HG02840 (cell line): Measurements from ENCODE around the gene CDC34.
A peak's percentile ranks its signal among the peaks of the same experiment; 100 is the strongest.

ENCODE experiments used
- ATAC-seq: cut with Tn5 transposase; IDR thresholded peaks from one replicate; pipeline ENCODE4 v1.9.1; 2021; ENCODE audit warnings: mild to moderate bottlenecking, moderate library complexity, moderate number of reproducible peaks; ENCODE audit not compliant: unreplicated experiment, low FRiP score

CDC34 gene

GRCh38 chr19:531753-532560, at the start of gene CDC34:
Gene CDC34 (plus strand): TSS chr19:531760. CDS start chr19:531932, 172 bp downstream.
- peak; percentile 50 for ATAC-seq

GRCh38 chr19:482186-483041, 49.1 kb upstream of the CDC34 start:
- ATAC-seq: no peak

- ATAC-seq: no peak
These were observed 48.1 kb upstream of the CDC34 start for GRCh38 chr19:483332-484072.

- ATAC-seq: no peak
These were observed 47.1 kb upstream of the CDC34 start for GRCh38 chr19:484494-484893.

- no peak for ATAC-seq
These were observed 46.5 kb upstream of the CDC34 start for GRCh38 chr19:485077-485476.

GRCh38 chr19:485583-486236, 45.9 kb upstream of the CDC34 start:
- ATAC-seq: no peak

- ATAC-seq: peak; percentile 83
These were observed 42.8 kb upstream of the CDC34 start for GRCh38 chr19:488505-489417.

- no peak for ATAC-seq
These were observed 42.0 kb upstream of the CDC34 start for GRCh38 chr19:489418-490196.

- ATAC-seq: no peak
These were observed 40.3 kb upstream of the CDC34 start for GRCh38 chr19:491146-491741.

GRCh38 chr19:492091-492531, 39.4 kb upstream of the CDC34 start:
- ATAC-seq: no peak

- ATAC-seq: no peak
These were observed 38.0 kb upstream of the CDC34 start for GRCh38 chr19:493391-494170.

GRCh38 chr19:494171-495080, 37.1 kb upstream of the CDC34 start:
- no peak for ATAC-seq

GRCh38 chr19:495081-495401, 36.5 kb upstream of the CDC34 start:
- no peak for ATAC-seq

- no peak for ATAC-seq
These were observed 36.0 kb upstream of the CDC34 start for GRCh38 chr19:495402-496111.

GRCh38 chr19:496112-496665, 35.4 kb upstream of the CDC34 start, which contains the start of gene MADCAM1:
Gene MADCAM1 (plus strand): TSS chr19:496486. CDS start chr19:496500, 14 bp downstream.
- ATAC-seq: no peak
